Hindlimb muscle (tissue), 1 donor: ENCODE results near the gene ZBTB7B. TPM values are rescaled to one million over a fixed set of nuclear protein-coding genes. Genes with fewer than 3 reads are reported as not detected.

Experiments used
- DNase-seq: peaks from one replicate; pipeline ENCODE4 v3.0.0-alpha.2; 2013
- polyA plus RNA-seq: library from polyadenylated mRNA; unstranded; fragments of 120-200 nt; gene quantifications from one replicate; pipeline ENCODE4 v1.2.1, GENCODE V29; 2013; ENCODE audit not compliant: insufficient read length

The ZBTB7B gene
- 11.3 TPM for polyA plus RNA-seq

DNA sequence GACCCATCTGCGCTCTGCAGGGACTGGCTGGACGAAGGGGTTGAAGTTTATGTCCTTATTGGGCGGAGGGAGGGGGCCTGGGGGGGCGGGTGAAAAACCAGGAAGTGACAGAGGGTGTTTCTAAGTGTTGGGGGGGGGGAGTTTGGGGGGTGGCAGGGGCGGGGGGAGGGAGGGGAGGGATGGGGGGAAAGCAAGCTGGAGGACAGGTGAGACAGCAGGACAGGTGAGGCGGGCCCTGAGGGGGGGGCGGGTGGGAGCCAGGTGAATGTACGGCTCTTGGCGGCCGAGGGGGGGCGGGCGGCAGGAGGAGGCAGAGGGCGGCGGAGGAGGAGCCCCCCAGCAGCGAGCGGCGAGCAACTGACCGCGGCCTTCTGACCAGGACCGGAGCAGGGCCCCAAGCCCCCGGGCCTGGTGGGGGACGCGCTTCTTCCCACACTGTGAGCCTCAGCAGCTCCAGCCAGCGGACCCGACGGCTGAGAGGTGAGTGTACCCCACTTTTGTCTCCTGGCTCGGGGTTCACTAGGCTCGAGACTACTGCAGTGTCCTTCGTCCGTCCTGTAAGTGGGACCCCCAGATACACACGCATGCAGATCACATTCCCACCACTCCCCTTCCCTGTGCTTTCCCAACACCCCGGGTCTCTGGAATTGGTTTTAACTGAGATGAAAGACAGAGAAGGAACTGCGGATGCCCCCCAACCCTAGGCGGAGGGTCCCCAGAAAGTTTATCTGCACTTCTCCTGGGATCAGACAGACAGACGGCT, at the start of gene ZBTB7B:
Gene ZBTB7B (plus strand): TSS at position 339 of the 763 bp plus-strand sequence. CDS start 11,859 bp downstream, outside the sequence.
- DNase-seq = peak; percentile 37

DNA sequence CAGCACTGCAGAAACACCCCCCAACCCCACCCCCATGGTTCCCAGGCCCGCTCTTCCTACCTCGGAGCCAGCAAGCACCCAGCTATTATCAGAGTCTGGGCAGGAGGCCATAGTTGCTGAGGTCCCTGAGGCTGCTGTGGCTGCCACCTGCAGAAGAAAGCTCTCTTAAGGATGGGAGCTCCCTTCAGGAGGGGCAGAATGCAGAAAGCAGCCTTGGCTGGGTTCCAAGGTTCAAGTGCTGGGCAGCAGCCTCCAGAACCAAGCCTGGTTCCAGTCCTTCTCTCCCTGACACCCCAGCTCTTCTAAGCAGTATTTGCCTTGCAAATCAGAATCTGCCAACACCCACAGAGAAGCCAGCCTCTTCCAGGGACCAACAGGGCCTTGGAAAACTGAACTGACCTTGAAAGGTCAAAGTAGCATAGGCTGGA, 49.0 kb upstream of the ZBTB7B start:
- no peak for DNase-seq

GRCh38 chr1:154954541-154954940, 48.1 kb upstream of the ZBTB7B start:
- DNase-seq = no peak

- no peak for DNase-seq
Measured at GRCh38 chr1:154955039-154955717, 47.4 kb upstream of the ZBTB7B start.

GRCh38 chr1:154955718-154956543, 46.7 kb upstream of the ZBTB7B start, which contains the start of gene PBXIP1:
PBXIP1 (minus strand) TSS chr1:154956099; CDS start chr1:154953721, 2,378 bp downstream.
- peak; percentile 92 for DNase-seq

- DNase-seq = no peak
Measured at GRCh38 chr1:154956544-154956941, 46.1 kb upstream of the ZBTB7B start.

- DNase-seq = no peak
Measured at GRCh38 chr1:154957091-154957657, 45.4 kb upstream of the ZBTB7B start.

- no peak for DNase-seq
Measured at GRCh38 chr1:154958036-154958435, 44.6 kb upstream of the ZBTB7B start.

DNA sequence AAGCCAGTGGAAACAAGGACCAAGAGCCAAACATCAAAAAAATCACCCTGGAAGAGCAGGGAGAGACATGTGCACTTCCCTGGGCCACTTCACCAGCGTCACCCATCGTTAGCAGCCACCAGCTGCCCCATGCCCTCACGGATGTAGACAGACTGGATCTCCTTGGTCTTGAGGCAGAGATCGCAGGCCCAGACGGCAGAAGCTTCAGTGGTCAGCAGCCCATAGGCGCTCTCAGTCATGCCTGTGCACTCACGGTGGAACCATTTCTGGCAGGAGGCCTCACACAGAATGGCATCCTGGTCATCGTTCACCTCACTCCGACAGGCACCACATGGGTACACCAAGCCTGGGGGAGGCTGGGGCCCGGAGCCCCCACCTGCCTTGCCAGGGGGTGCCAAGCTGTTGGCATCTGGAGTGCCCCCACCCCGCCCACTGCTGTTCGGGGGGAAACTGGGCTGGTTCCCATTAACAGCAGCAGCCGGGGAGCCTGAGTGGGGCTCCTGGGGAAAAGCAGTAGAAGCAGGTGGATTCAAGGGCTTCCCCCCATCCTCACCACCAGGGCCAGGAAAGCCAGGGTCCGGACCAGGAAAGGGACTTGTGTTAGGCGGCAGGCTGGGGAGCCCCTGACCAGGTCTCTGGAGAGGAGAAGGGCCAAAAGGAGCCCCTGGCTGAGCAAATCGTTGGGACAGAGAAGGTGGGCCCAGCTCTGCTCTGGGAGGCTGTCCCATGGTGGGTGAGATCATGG, 43.7 kb upstream of the ZBTB7B start:
- no peak for DNase-seq

DNA sequence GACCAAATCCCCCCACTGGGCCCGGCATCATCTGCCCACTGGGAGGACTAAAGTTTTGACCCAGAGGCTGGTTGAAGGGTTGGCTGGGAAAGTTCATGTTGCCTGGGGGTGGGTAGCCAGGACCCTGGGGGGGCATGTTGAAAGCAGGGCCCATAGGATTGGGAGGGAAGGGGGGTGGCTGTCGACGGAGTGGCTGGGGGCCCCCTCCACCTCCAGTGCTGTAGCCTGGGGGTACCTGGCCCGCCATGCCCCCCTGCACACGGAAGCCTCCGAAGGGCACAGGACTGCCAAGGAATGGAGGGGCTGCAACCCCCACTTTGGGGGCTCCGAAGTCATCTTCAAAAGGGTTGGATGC, 43.2 kb upstream of the ZBTB7B start:
- no peak for DNase-seq

DNA sequence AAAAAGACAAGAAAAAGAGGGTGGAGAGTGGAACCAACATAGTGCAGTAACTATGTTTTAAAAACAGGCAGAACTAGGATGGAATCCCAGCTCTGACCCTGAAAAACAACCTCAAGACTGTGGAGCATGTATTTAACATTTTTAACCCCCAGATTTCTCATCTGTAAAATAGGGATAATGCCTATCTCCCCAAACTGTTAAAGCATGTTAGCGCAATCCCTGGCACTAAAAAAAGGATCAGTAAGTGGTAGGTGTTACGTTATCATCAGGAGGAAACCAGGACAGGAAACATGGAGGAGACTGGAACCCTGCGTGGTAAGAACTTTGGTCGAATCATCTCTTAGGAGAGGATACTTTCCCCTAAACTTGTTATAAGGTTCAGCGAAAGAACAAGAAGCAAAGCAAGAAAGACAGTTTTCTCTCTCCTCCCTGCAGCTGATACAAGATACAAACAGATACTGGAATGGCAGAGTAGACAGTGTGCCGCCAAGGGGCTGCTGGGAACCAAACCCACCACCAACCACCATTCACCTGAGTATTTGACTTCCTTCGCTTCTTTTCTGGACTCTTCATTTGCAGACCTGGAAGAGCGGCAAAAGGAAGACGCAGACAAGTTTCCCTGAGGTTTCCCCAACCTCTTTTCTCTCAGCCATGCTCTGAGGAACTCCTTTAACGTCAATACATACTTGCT, 42.0 kb upstream of the ZBTB7B start:
- no peak for DNase-seq

- DNase-seq = peak; percentile 84
Measured at GRCh38 chr1:154961207-154962155, 41.1 kb upstream of the ZBTB7B start, which contains the start of gene PYGO2. PYGO2 (minus strand) TSS chr1:154961782; CDS start chr1:154961576, 206 bp downstream.

GRCh38 chr1:154962156-154962749, 40.3 kb upstream of the ZBTB7B start:
- no peak for DNase-seq

- no peak for DNase-seq
Measured at GRCh38 chr1:154962795-154963330, 39.7 kb upstream of the ZBTB7B start.

- DNase-seq = no peak
Measured at GRCh38 chr1:154963643-154964042, 39.0 kb upstream of the ZBTB7B start.

DNA sequence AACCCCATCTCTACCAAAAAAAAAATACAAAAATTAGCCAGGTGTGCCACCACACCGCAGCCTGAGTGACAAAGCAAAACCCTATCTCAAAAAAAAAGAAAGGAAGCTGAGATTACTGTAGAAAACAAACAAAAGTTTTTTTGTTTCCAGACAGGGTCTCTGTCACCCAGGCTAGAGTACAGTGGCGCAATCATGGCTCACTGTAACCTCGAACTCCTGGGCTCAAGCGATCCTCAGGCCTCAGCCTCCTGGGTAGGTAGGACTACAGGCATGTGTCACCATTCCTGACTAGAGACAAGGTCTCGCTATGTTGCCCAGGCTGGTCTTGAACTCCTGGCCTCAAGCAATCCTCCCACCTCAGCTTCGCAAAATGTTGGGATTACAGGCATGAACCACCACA, 38.2 kb upstream of the ZBTB7B start:
- no peak for DNase-seq

- DNase-seq = no peak
Measured at GRCh38 chr1:154966111-154966510, 36.5 kb upstream of the ZBTB7B start.

DNA sequence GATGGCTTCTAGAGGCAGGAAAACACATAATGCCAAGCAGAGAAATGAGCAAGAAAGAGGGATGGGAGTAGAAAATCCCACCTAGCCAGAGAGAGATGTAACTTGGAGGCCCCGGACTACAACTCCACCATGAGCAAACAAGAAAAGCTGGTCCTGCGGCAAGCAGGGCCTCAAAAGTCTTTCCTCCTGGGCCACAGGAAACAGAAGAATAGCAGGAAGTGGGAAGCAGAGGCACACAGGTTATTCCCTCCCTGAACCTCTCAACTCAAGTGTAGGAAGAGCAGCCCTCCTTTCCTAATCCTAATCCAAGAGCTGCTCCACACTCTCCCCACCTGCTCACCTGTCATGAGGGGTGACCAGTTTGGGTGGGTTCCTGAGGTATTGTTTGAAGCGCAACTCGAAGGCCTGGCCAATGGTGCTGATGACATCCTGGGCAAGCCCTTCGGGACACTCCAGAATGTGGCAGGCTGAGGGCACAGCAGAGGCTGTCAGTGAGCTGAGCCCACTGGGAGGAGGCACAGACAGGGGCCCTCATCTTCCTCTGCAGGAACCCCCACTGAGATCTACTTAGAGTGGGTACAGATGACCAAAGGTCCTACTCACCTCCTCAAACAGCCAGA, 35.2 kb upstream of the ZBTB7B start:
- DNase-seq = no peak

DNA sequence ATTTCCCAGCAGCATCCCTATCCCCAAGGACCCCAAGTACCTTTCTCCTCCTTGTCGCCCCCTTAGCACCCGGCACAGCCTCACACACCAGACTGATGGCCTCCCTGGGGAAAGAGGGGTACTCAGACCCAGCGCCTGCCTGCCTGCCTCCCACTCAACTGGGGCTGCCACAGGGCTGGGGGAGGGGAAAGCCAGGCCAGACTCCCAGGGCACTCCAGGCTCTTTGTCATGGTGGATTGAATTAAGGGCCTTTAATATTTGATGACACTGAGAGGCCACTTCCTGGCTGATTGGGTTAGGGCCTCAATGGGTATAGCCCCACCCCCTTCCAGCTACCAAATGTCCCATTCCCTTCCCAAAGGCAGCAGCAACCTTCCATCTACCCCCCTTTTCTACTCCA, 33.9 kb upstream of the ZBTB7B start:
- DNase-seq = no peak
